Amniotic epithelial cell (primary cell): ENCODE data around the gene ELAVL3.
"Not testable (repeated sequence)": the region's sequence is repeated elsewhere in the genome, so short reads cannot be mapped to it uniquely, and the experiment has no call there.

ENCODE experiments used
- DNase-seq: peaks from one replicate; pipeline ENCODE4 v3.0.0-alpha.2; 2010; ENCODE audit warnings: low read depth

The ELAVL3 gene

DNA sequence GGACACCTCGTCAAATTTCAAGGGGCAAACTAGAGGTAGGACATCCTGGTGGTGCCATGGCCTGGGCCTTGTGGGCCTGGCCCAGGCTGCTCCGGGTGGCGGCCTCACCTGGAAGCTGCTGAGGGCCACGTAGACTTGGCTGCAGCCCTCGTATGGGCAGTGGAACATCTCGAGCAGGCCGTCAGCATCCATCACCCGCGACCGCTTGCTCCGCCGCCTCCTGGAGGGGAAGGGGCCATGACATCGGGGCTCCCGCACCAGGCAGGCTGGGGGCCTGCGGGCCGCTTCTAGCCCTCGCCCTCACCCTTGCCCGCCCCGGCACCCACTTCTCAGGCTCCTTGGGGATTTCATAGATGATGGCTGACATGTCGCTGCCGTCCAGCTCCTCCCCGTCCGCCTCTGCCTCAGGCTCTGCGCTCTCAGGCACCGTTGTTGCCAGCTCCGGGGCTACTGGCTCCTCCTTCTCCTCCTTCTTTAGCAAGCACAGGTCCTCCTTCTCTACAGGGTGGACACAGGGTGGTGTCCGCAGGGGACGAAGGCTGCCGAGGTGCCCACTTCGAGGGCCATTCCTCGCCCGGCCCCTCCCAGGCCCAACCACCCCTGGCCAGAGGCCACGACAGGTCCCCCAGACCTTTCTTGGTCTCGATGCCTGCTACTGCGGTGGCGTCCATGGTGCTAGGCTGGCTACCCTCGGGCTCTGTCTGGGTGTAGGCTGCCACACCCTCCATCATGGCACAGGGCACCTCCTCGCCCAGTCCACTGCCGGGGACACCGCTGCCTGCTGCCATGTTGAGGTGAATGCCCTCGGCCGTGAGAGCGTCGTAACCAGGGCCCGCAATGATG lies 6.0 kb upstream of the ELAVL3 start:
- DNase-seq: no peak

DNA sequence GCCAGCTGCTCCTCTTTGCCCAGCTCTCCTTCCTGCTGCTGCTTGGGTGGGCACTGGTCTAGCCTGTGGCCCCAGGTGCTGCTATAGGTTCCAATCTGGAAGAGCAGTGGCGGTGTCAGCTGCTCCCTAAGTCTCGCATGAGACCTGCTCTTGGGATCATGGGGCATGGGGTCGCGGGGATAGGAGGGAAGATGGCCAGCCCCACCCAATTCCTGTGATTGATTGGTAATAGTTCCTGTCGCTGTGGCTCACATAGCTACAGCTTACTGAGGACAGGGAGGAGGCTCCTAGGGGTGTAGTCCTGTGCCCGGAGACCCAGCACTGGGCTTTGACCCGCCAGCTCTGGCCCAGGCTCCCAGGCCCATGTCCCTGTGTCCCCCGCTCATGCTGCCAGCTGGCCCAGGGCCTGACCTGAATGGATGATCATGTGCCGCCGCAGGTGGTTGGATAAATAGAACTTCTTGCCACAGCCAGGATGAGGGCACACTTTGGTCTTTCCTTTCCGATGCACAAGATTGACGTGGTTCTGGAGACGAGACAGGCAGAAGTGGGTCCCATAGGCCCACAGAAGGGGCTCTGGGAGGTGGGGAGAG lies 4.5 kb upstream of the ELAVL3 start:
- DNase-seq: no peak

DNA sequence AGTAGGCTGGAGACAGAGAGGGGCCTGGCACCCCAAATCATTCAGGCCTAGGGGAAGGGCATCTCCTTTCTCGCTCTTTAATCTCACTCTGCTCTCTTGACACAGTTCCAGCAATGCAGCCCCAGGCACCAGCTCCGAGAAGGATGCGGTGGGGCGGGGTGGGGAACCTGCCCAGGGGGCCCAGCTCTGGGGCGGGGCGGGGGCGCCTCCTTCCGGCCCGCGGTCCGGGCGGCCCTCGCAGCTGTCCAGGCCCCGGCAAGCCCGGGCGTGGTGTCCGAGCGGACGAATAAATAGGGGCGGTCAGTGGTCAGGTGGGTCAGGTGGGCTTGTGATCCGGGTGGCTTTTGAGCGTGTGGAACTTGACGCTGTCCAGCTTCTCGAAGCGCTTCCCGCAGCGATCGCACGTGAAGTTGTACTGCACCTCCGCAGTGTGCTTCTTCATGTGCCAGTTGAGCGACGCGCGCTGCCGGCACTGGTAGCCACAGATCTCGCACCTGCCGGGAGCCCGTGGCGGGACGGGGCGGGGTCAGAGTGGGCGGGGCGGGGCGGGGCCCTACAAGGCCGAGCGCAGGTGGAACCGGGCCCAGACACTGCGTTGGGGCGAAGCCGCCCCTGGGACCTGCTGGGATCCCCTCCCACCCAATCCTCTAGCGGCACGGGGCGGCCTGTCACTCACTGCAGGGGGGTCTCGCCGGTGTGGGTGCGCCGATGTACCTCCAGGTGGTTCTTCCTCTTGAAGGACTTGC lies 2.7 kb upstream of the ELAVL3 start:
- DNase-seq: no peak

DNA sequence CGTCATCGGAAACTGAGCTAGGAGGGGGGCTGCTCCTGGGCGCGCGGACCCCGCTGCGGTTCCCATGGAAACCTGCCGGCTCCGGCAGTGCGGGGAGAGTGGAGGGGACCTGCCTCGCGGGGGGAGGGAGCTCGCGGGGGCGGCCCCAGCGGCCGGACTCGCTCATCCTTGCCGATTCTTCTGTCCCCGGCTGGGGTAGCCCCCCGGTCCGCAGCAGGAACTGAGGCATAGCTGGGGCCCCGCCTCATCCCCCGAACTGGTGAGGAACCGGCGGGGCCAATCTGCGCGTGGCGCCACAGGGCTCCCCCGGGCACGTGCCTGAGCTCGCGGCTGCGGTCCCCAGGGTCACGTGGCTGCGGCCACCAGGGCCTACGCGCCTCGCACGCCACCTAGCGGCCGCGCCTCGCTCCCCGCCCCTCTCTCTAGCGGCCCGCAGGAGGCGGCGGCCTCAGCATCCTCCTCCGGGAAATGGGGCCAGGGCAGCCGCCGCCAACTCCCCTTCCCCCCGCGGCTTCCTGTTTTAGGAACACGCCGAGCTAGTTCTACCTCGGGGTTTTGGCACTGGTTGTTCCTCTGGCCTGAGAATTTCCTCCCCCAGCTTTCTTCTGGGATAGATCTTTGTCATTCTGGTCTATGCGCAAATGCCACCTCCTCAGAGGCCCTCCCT lies 1.7 kb upstream of the ELAVL3 start:
- peak; percentile 65 for DNase-seq

DNA sequence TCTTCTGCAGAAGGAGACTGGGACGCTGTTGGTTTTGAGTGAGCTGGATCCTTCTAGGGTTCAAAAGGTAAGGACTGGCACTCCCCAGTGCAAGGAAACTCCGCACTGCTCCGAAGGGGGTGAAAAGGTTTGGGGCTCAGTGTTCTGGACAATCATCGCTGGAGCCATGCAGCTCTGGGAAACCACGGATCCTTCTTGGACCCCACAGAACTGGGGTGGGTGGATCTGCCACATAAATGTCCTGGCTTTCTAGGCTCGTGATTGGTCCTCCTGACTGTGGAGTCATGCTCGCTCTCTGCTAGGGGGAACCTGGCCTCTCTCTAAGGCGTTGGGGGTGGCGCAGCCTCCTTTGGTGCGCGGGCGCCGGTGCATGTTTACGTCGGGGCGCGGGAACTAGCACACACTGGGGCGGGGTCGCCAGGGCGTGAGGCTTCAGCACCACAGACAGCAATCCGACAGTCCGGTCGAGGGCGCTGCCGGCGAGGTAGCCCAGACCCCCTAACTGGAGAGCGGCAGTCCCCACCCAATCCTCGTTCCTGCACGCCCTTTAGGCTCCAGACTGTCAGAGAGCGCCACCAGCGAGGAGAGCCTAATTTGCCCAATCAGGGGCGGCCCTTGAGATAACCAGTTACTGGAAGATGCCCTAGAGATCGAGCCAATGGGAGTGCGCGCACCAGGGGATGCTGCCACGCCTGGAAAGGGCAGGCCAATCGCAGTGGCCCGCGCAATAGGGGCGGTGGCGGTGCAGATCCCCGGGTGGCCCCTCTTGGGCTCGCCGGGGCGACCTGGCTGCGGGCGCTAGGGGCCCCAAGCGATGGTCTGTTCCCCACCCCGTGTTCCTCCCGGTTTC lies 913 bp upstream of the ELAVL3 start:
- peak; percentile 90 for DNase-seq

DNA sequence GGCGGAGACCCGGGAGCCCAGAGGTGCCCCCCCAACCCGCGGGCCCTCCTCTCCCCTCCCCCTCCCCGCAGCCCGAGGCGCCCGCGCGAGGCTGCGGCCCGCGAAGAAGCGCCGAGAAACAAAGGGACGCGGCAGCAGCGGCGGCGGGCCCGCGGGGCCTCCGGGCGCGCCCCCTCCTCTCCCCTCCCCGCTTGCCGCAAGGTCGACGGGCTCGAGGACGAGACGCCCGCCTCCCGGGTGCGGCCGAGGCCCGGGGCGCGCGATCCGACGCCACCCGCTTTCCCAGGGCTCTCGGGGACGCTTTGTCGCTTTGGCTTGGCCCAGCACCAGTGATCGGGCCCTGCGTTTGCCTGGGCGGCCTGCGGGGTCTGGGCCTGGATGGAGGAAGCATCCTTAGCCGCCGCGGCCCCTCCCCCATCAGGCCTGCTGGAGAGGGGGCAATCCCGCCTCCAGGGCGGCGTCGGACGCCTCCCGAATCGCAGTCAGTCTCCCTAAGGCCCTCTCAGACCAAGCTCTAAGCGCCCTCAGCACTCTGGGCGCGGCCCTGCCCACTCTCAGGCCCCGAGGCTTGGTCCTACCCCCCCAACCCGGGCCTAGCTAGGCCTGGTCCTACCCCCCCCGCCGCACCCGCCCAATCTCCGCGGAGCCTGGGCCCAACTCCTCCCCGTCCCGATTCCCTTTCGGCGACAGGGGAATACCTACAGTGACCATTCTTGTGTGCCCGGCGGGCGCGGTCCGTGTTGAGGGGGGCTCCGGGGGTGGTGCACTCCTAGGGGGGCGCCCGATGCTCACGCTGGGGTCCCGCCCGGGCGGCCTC lies 740 bp downstream of the ELAVL3 start:
- DNase-seq: no peak

DNA sequence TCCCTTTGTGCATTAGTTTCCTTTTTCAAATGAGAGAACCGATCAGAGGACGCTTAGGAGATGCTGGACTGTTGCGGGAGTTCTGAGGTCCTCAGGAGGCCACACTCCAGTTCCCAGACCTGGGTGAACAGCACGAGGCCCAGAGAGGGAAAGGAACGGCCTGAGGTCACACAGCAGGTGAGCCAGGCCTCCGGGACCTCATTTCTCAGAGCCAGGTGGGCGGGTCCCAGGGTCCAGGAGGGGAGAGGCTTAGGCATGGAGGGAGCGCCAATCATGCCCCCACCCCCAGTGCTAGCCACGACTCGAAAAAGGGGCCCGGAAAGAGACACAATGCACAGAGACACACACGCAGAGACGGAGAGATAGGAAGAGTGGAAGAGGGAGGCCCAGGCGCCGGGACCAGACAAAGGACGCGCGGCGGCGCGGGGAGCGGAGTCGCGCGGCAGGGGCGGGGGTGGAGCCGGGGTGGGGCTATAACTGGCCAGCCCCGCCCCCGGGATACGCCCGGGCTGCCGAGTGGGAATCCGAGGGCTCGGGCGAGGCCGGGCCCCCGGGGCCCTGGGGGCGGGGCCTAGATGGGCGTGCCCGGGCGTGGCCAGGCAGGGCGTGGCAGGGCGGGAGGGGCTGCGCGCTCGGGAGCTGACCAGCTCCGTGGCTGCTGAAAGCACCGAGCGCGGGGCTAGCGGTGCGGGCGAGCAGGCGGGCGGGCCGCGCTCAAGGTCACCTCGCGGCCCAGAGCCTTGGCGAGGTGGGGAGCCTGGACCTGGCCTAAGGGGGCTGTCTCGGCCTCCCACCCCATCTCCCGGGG lies 1.6 kb downstream of the ELAVL3 start:
- DNase-seq: no peak

DNA sequence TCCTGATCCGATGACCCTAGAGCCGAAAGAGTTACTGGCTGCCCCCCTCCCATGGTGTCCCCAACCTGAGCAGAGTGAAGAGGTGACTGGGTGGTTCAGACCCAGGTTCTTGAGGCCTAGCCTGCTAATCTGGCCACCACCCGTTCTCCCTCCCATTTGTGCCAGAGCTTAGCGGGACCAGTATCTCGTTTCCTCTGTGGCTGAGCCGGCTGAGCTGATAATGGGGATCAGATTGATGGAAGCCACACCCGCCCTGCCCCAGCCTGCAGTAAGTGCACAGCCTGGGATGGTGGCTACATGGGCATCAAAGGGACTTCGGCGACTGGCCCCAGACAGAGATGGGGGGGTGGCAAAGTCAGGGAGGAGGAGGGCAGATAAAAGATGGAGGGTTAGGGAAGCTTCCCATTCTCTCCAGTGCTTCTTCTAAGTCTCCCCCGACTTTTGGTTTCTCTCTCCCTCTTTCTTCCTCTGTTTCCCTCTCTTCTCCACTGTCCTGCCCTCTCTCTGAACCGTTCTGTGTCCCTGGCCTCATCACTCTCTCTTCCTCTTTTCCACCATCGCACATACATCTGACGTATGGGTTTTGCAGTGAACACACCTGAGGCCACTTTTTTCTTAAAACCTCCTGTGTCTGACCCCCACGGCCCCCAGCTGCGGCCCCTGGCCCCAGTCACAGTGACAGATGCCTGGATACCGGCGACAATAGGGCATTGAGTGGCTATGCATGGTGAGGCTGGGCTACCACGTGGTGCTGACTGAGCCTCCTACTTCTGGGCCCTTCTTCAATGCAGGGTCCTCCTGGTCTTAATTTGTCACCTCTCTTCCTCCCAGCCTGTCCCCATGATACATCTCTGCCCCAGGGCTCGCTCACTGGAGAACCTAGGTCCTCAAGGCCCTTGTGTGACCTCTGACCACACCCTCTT lies 2.4 kb downstream of the ELAVL3 start:
- no peak for DNase-seq

DNA sequence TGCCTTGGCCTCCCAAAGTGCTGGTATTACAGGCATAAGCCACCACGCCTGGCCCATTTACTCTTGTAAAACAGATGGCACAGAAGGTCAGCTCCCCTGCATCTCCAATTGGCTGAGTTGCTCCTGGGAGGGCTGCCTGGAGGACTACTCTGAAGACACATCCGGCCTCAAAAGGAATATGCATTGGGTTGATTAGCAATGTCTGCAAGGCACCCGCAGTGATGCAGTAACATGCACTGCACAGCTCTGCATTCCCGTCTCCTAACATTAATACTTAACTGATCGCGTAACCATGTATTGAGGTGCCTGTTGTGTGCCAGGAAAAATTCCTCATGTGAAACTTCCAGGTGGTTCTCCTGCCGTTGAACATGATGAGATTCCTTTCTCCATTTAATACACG lies 5.0 kb downstream of the ELAVL3 start:
- no peak for DNase-seq

DNA sequence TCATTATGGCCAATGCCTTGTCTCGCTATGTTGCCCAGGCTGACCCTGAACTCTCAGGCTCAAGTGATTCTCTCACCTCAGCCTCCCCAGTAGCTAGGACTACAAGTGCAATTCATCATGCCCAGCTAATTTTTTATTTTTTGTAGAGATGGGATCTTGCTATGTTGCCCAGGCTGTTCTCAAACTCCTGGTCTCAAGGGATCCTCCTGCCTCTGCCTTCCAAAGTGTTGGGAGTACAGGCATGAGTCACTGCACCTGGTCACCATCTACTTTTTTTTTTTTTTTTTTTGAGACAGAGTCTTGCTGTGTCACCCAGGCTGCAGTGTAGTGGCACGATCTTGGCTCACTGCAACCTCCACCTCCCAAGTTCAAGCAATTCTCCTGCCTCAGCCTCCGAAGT lies 5.5 kb downstream of the ELAVL3 start:
- not testable (repeated sequence) for DNase-seq

DNA sequence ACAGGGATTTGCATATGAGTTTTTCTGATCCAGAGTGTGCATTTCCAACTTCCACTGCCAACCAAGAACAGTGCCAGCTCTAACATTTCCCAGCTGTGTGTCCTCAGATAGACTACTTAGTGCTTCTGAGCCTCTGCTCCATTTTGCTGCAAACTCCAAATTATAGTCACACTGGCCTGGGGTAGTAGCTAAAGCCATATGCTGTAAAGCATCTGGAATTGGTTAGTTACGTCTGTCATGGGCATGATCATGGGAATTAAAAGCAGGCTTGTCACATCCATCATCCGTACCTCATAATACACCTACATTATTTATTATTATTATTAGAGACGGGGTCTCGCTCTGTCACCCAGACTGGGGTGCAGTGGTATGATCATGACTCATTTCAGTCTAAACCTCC lies 7.1 kb downstream of the ELAVL3 start:
- DNase-seq: no peak

DNA sequence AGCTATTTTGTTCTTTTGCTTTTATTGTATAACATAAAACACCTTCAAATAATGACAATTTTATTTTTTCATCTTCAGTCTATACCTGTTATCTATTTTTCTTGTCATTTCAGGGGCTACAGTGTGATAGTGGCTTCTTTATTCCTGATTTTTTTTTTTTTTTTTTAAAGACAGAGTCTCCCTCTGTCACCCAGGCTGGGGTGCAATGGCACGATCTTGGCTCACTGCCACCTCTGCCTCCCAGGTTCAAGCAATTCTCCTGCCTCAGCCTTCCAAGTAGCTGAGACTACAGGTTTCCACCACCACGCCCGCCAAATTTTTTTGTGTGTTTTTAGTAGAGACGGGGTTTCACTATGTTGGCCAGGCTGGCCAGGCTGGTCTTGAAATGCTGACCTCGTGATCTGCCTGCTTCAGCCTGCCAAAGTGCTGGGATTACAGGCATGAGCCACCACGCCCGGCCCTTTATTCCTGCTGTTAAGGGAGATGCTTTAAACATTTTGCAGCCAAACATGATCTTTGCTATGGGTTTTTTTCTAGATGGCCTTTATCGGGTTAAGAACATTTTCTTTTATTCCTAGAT lies 12.5 kb downstream of the ELAVL3 start:
- not testable (repeated sequence) for DNase-seq

DNA sequence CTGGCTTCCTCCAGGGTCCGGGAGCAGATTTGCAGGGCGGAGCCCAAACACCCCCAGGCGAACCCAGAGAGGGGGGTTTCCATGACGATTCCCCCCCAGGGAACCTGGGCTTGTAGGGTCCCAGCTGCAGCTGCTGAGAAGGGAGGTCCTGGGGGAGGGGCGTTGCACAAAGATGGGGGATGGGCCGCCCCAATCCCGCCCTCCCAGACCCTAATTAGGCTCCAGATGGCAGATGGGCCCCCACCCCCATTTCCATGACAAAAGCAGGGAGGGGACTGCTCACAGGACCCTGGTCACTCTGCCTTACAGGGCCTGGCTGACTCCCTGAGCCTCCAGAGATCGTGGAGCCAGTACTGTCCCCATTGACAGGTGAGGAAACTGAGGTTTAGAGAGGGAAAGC lies 15.2 kb downstream of the ELAVL3 start:
- DNase-seq: no peak

DNA sequence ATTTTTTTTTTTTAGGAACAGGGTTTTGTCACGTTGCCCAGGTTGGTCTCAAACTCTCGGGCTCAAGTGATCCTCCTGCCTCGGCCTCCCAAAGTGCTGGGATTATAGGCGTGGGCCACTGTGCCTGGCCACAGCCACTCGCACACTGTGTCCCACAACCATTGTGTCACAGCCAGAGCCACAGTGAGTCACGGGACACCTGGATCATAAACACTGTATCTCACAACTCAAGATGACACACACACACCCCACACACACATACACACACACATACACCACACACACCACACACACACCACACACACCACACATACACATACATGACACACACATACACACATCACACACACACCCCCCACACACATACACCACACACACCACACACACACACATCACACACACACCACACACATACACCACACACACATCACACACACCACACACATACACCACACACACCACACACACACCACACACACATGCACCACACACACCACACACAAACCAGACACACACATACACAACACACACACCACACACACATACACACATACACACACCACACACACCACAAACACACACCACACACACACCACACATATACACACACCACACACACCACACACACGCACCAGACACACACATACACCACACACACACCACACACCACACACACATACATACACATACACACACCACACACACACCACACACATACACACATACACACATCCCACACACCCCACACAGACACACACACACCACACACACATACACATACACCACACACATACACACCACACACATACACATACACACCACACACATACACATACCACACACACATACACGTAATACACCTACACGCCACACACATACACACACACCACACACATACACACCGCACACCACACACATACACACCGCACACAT lies 16.2 kb downstream of the ELAVL3 start:
- no peak for DNase-seq

DNA sequence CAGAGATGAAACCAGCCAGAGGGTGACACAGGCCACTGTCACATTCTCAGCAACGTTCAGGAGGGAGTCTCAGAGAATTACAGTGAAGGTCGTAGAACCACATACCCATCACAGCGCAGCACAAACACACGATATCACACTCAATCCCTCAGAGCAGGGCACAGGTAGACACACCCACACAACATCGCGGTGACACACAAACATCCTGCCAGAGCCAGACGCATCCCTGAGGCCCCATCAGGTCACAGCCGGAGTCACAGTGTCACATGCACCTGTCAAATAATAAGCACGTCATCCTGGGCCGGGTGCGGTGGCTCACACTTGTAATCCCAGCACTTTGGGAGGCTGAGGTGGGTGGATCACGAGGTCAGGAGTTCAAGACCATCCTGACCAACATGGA lies 17.5 kb downstream of the ELAVL3 start:
- DNase-seq: no peak

DNA sequence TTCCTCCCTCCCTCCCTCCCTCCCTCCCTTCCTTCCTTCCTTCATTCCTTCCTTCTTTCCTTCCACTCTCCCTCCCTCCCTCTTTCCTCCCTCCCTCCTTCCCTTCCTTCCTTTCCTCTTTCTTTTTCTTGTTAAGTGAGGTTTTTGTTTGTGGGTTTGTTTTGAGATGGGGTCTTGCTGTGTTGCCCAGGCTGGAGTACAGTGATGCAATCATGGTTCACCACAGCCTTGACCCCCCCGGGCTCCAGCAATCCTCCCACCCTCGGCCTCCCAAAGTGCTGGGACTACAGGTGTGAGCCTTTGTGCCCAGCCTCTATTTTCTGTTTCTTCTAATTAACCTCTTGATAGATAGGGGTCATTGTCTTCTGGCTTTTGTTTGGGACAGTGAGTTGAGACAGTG lies 19.4 kb downstream of the ELAVL3 start:
- no peak for DNase-seq

DNA sequence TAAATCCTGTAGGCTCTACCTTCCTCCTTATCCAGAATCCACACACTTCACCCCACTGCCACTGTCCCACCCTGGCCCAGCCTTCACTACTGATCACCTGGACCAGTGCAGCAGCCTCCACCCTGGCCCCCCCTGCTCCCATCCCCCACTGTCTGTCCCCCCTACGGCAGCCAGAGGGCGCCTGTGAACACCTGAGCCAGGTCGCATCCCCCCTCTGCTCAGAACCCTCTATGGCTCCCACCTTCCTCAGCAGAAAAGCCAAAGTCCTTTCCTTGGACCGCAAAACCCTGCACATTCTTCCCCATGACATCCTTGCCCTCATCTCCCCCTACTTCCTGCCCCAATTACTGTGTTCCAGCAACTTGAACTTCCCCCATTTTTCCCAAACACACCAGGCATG lies 20.6 kb downstream of the ELAVL3 start:
- DNase-seq: no peak
